Rectal smooth muscle tissue (tissue), 1 donor: ENCODE data around the gene CRYGN.

Source experiments
- H3K27ac ChIP-seq: one replicate; pipeline ENCODE4 v1.7.0; 2013; ENCODE audit warnings: low read depth, low read length, inconsistent platforms
- H3K27me3 ChIP-seq: one replicate; pipeline ENCODE4 v1.7.0; 2013; ENCODE audit warnings: low read length; ENCODE audit not compliant: control insufficient read depth, insufficient read depth
- H3K36me3 ChIP-seq: one replicate; pipeline ENCODE4 v1.7.0; 2013; ENCODE audit warnings: low read length; ENCODE audit not compliant: control insufficient read depth, insufficient read depth
- H3K4me1 ChIP-seq: one replicate; pipeline ENCODE4 v1.7.0; 2013; ENCODE audit warnings: low read length; ENCODE audit not compliant: control insufficient read depth, insufficient read depth
- H3K4me3 ChIP-seq: one replicate; pipeline ENCODE4 v1.7.0; 2013; ENCODE audit warnings: low read length
- H3K9ac ChIP-seq: one replicate; pipeline ENCODE4 v1.7.0; 2013; ENCODE audit warnings: low read length

CRYGN gene

DNA sequence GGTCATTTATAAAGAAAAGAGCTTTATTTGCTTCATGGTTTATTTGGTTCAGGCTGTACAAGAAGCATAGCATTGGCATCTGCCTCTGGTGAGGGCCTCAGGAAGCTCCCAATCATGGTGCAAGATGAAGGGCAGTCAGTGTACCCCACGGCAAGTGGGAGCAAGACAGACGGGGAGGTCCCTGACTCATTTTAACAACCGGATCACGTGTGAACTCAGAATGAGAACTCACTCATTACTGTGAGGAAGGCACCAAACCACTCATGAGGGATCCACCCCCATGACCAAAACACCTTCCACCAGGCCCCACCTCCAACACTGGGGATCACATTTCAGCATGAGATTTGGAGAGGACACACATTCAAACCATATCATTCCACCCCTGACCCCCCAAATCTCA, 15.7 kb upstream of the CRYGN start:
- Histone ChIP-seq H3K4me3 (no peak overlapping the region), H3K36me3 (no peaks in the 10 kb centered on the region), H3K4me1 (peaks cover 16% of the 10 kb centered on the region), H3K9ac (no peak overlapping the region), H3K27ac (no peak overlapping the region), H3K27me3 (no peaks in the 10 kb centered on the region)

DNA sequence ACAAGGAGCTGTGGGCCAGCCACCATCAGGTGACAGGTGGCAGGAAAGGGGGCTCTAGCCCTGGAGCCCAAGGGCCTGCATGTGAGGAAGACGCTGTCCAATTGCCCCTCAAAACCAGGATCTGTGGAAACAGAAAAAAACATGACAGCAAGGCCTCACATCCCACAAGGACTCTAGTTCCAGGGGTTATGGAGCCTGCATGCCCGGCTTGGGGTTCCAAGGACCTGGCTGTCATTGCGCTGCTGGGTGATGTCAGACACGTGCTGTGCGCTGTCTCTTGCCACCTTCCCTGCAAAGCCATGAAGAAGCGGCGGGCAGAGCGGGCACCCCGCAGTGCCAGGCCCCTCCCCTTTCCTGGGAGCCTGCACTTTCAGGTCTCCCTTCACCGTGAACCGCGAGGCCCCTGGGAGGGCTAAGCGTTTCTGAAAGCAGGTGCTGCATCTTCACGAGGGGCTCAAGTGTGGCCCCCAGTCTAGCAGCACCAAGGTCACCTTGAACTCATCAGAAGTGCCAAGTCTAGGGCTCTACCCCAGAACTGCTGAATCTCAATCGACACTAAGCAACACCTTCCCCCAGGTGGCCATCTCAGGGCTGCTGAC, 15.1 kb upstream of the CRYGN start:
- no peaks in the 10 kb centered on the region for H3K36me3 ChIP-seq
- H3K9ac ChIP-seq = no peak overlapping the region
- no peaks in the 10 kb centered on the region for H3K27me3 ChIP-seq
- peaks cover 9% of the 10 kb centered on the region for H3K4me1 ChIP-seq
- H3K4me3 ChIP-seq = no peak overlapping the region
- H3K27ac ChIP-seq = no peak overlapping the region

GRCh38 chr7:151454305-151454704, 14.4 kb upstream of the CRYGN start:
- peaks cover 2% of the 10 kb centered on the region for H3K4me1 ChIP-seq
- no peak overlapping the region for H3K4me3 ChIP-seq
- no peak overlapping the region for H3K27ac ChIP-seq
- H3K27me3 ChIP-seq = no peaks in the 10 kb centered on the region
- no peaks in the 10 kb centered on the region for H3K36me3 ChIP-seq
- H3K9ac ChIP-seq = no peak overlapping the region

DNA sequence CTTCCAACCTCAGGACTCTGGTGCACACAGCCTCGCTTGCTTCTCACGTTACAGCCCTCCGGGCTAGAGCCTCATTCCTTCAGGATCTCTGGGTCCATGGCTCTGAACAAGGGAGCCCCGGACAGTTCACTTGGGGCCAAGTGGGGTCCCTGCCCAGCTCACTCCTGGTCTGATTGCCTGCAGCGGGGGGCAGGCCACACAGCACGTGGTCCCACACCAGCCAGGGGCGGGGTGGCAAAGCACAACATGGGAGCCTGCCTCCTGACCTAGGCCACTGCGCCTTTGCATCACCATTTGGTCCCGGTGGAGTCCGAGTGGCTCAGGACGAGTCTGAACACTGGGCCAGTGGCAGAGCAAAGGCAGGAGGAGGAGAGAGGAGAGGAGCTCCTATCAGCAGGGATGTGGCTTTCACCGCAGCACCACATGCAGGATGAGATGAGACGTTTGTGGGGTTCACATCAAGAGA, 13.4 kb upstream of the CRYGN start:
- Histone ChIP-seq H3K9ac (no peak overlapping the region), H3K27ac (no peak overlapping the region), H3K27me3 (no peaks in the 10 kb centered on the region), H3K4me3 (no peak overlapping the region), H3K36me3 (no peaks in the 10 kb centered on the region), H3K4me1 (no peaks in the 10 kb centered on the region)

DNA sequence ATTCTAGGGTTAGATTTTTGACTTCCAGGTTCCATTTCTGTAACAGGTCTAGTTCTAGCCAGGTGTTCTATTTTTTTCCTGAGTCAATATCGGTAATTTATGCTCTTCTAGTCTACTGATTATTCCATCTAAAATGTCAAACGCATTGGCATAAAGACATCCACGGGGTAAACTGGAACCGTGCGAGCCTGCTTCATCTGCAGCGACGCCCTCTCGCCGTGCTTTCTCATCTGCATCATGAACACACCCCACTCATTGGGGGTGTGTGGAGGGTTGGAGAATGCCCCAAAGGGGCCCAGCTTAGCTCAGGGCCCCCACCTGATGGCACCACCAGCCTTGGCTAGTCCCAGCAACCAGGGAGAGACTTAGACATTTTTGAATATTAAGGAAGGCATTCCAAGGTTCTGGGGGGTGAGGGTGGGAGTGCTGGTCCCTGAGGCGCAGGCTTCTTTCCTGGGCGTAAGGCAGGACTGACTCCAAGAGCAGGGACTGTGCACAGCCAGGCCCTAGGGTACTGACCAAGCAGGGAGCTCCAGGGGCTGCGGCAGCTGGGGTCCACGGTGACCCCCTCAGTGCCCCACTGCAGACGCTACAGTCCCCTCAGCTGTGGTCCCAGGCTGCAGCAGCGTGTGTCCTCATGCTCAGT, 12.9 kb upstream of the CRYGN start:
- no peaks in the 10 kb centered on the region for H3K27me3 ChIP-seq

DNA sequence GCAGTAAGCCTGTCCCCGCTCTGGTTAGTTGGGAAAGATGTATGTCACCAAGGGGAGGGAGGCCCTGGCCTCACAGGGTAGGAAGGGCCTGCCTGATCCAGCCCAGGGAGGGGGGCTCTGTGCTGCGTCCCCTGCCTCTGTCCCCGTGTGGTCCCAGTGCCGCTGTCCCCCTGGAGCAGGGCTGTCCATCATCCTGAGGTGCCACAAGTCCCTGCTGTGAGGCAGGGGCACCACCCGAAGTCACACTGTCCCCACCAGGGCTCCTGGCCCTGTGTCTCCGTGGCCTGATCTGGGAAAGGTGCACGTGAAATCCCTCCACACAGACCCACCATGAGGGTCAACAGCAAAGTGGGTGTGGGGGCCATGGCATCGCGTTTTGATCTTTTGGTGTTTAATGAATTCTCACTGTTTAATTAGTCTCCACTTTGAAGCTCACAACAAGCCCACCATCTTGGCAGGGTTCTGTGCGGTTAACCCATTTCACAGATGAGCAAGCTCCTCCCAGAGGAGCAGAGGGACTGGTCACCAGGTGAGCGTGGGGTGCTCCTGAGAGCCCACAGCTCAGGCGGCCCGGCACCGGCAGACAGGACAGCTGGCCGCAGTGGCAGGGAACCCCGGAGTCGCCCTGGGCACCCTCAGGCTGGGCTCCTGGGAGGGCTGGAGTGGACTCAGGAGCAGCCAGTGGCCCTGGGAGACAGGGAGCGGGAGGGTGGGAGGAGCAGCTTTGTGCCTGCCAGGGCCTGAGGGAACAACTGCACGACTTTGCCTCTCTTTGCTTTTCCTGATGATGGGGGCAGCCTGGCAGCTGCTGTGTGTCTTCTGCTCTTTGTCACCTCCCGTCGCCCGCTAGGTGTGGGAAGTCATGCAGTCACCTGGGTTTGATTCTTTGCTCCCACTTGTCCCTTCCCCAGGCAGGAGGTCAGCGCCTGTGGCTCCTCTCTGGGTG, 12.0 kb upstream of the CRYGN start:
- Histone ChIP-seq H3K27ac (no peak overlapping the region), H3K9ac (no peak overlapping the region), H3K4me3 (no peak overlapping the region), H3K27me3 (no peaks in the 10 kb centered on the region), H3K4me1 (no peaks in the 10 kb centered on the region), H3K36me3 (no peaks in the 10 kb centered on the region)

More for the DNA sequence above, 12.9 kb upstream of the CRYGN start:
- no peak overlapping the region for H3K9ac ChIP-seq
- H3K36me3 ChIP-seq = no peaks in the 10 kb centered on the region
- no peak overlapping the region for H3K27ac ChIP-seq
- no peak overlapping the region for H3K4me3 ChIP-seq
- no peaks in the 10 kb centered on the region for H3K4me1 ChIP-seq

GRCh38 chr7:151451156-151451555, 11.2 kb upstream of the CRYGN start:
- no peak overlapping the region for H3K4me3 ChIP-seq
- no peaks in the 10 kb centered on the region for H3K4me1 ChIP-seq
- H3K9ac ChIP-seq = no peak overlapping the region
- no peak overlapping the region for H3K27ac ChIP-seq
- no peaks in the 10 kb centered on the region for H3K36me3 ChIP-seq
- no peaks in the 10 kb centered on the region for H3K27me3 ChIP-seq

DNA sequence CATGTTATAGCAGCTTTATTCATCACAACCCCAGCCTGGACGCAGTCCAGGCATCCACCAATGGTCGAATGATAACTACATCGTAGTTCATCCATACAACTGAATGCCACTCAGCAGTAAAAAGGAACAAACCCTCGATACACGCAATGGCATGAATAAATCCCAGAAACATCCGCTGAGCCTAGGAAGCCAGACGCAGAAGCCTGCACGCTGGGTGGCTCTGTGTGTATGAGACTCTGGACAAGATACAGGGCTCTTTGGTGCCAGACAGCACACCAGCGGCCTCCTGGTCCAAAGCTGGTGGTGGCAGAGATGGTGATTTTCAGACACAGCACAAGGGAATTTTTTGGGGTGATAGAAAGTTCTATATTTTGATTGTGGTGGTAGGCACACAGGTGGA, 10.0 kb upstream of the CRYGN start:
- no peaks in the 10 kb centered on the region for H3K4me1 ChIP-seq
- no peak overlapping the region for H3K4me3 ChIP-seq
- no peak overlapping the region for H3K9ac ChIP-seq
- no peak overlapping the region for H3K27ac ChIP-seq
- H3K27me3 ChIP-seq = no peaks in the 10 kb centered on the region
- no peaks in the 10 kb centered on the region for H3K36me3 ChIP-seq

GRCh38 chr7:151448261-151449252, 8.6 kb upstream of the CRYGN start:
- Histone ChIP-seq H3K27ac (peak overlapping the region; percentile 80), H3K9ac (no peak overlapping the region), H3K27me3 (no peaks in the 10 kb centered on the region), H3K36me3 (no peaks in the 10 kb centered on the region), H3K4me1 (no peaks in the 10 kb centered on the region), H3K4me3 (peak overlapping the region; percentile 70)

GRCh38 chr7:151447901-151448260, 7.9 kb upstream of the CRYGN start:
- H3K4me3 ChIP-seq = peak overlapping the region; percentile 70
- H3K4me1 ChIP-seq = no peaks in the 10 kb centered on the region
- H3K9ac ChIP-seq = no peak overlapping the region
- peak overlapping the region; percentile 80 for H3K27ac ChIP-seq
- no peaks in the 10 kb centered on the region for H3K36me3 ChIP-seq
- no peaks in the 10 kb centered on the region for H3K27me3 ChIP-seq

- Histone ChIP-seq H3K4me3 (no peak overlapping the region), H3K4me1 (no peaks in the 10 kb centered on the region), H3K27ac (no peak overlapping the region), H3K27me3 (no peaks in the 10 kb centered on the region), H3K36me3 (no peaks in the 10 kb centered on the region), H3K9ac (no peak overlapping the region)
These were observed 7.4 kb upstream of the CRYGN start for GRCh38 chr7:151447312-151447711.

DNA sequence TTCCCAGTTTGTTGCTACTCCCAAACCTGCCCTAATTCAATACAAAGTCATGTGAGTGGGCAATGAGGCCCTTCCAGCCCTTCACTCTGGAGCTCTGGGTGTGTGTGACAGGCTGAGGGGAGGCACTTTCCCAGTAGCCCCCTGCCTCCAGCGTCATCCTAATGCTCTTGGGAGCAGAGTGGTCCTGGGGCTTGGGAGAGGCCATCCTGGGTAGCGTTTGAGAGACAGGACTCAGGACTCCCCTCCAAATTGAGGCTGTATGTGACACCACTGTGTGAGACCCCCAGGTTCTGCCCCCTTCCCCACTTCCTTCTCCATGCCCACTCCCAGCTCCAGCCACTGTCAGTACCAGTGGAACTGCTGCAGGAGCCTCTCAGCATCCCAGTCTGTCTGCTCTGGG, 6.5 kb upstream of the CRYGN start:
- Histone ChIP-seq H3K4me1 (no peaks in the 10 kb centered on the region), H3K27me3 (no peaks in the 10 kb centered on the region), H3K9ac (no peak overlapping the region), H3K4me3 (no peak overlapping the region), H3K36me3 (no peaks in the 10 kb centered on the region), H3K27ac (no peak overlapping the region)
